Breast epithelium (tissue), 4 donors: ENCODE results near the gene RC3H2. TPM values are rescaled to one million over a fixed set of nuclear protein-coding genes. Genes with fewer than 3 reads are reported as not detected.
"Not testable (repeated sequence)": the region's sequence is repeated elsewhere in the genome, so short reads cannot be mapped to it uniquely, and the experiment has no call there.

Experiments used
- DNase-seq, 2 donors: peaks; one replicate each; pipeline ENCODE4 v3.0.0-alpha.2; 2019; ENCODE audit warnings: low spot score in 2 of 2
- H3K27ac ChIP-seq, 2 donors: fragments of 200-600 bp; sonication (generic) in 1 of 2; one replicate each; pipeline ENCODE4 v1.5.1; 2016 to 2019; ENCODE audit warnings: mild to moderate bottlenecking in 1 of 2
- H3K27me3 ChIP-seq, 2 donors: fragments of 200-600 bp; sonication (generic) in 1 of 2; one replicate each; pipeline versions ENCODE4 v1.5.1 to v1.6.0; 2017 to 2019; ENCODE audit warnings: control low read depth in 1 of 2, mild to moderate bottlenecking in 1 of 2
- H3K36me3 ChIP-seq: fragments of 200-600 bp; one replicate; pipeline ENCODE4 v1.5.1; 2019
- H3K4me1 ChIP-seq, 2 donors: fragments of 200-600 bp; sonication (generic); one replicate each; pipeline ENCODE4 v1.5.1; 2016 to 2019; ENCODE audit warnings: control low read depth in 1 of 2
- H3K4me3 ChIP-seq, 3 donors: fragments of 200-600 bp; sonication (generic); 1 replicate in 2 of 3; 2 replicates in 1 of 3; pipeline ENCODE4 v1.5.1; 2016 to 2019; ENCODE audit warnings: mild to moderate bottlenecking in 3 of 3, moderate library complexity in 2 of 3
- H3K9me3 ChIP-seq, 2 donors: fragments of 200-600 bp; sonication (generic) in 1 of 2; one replicate each; pipeline ENCODE4 v1.5.1; 2016 to 2019; ENCODE audit warnings: control low read depth in 1 of 2
- CTCF ChIP-seq, 3 donors: fragments of 450-650 bp; IDR thresholded peaks; one replicate each; pipeline ENCODE4 v1.5.1; 2016 to 2017; ENCODE audit warnings: antibody characterized with exemption in 3 of 3, mild to moderate bottlenecking in 3 of 3, moderate library complexity in 3 of 3
- POLR2A ChIP-seq: fragments of 450-650 bp; IDR thresholded peaks from one replicate; pipeline ENCODE4 v1.6.1; 2016; ENCODE audit warnings: antibody characterized with exemption, mild to moderate bottlenecking, moderate library complexity
- POLR2AphosphoS5 ChIP-seq, 3 donors: sonication (generic); formaldehyde crosslinking; IDR thresholded peaks; one replicate each; pipeline ENCODE4 v1.6.1; 2017; ENCODE audit warnings: antibody characterized with exemption in 3 of 3
- intact Hi-C: fragments of 100-400 bp; cut with DNase I; formaldehyde crosslinking; loops from one replicate; pipeline ENCODE4 v1.15.1; 2023; ENCODE audit warnings: low total_unique reads
- total RNA-seq, 3 donors: library from RNA; depleted of rRNA; stranded (reverse); fragments of >200 nt; gene quantifications; one replicate each; pipeline ENCODE4 v1.1.0, GENCODE V29; 2016

RC3H2 gene
- total RNA-seq, 3 donors from 2014 or later: 38.6 to 44.6 (median 41.6) TPM

GRCh38 chr9:122866079-122866478, 39.1 kb downstream of the RC3H2 start:
- H3K4me3 ChIP-seq: no peak overlapping the region
- H3K9me3 ChIP-seq: no peaks in the 10 kb centered on the region
- H3K27ac ChIP-seq: no peak overlapping the region
- intact Hi-C loops: no loop called here
- H3K27me3 ChIP-seq: no peaks in the 10 kb centered on the region
- H3K36me3 ChIP-seq: peaks cover 3% of the 10 kb centered on the region
- no peak for TF ChIP-seq POLR2AphosphoS5 (IDR thresholded peaks at IDR 0.05)
- no peak for TF ChIP-seq CTCF (IDR thresholded peaks at IDR 0.05)
- no peak for TF ChIP-seq POLR2A
- no peaks in the 10 kb centered on the region for H3K4me1 ChIP-seq
- no peak for DNase-seq

GRCh38 chr9:122865300-122865699, 39.9 kb downstream of the RC3H2 start:
- H3K27me3 ChIP-seq: no peaks in the 10 kb centered on the region
- H3K9me3 ChIP-seq: no peaks in the 10 kb centered on the region
- no peaks in the 10 kb centered on the region for H3K4me1 ChIP-seq
- intact Hi-C loops: no loop called here
- no peak overlapping the region for H3K27ac ChIP-seq
- no peak overlapping the region for H3K4me3 ChIP-seq
- no peak for DNase-seq
- TF ChIP-seq POLR2AphosphoS5 (IDR thresholded peaks at IDR 0.05) (no peak), CTCF (IDR thresholded peaks at IDR 0.05) (no peak), POLR2A (no peak)
- no peaks in the 10 kb centered on the region for H3K36me3 ChIP-seq

- no peak overlapping the region for H3K4me3 ChIP-seq
- H3K9me3 ChIP-seq: no peaks in the 10 kb centered on the region
- DNase-seq: no peak
- H3K27ac ChIP-seq: no peak overlapping the region
- no peaks in the 10 kb centered on the region for H3K27me3 ChIP-seq
- intact Hi-C loops: no loop called here
- TF ChIP-seq CTCF (IDR thresholded peaks at IDR 0.05) (no peak), POLR2A (no peak), POLR2AphosphoS5 (IDR thresholded peaks at IDR 0.05) (no peak)
- H3K4me1 ChIP-seq: no peaks in the 10 kb centered on the region
- H3K36me3 ChIP-seq: no peaks in the 10 kb centered on the region
Measured at GRCh38 chr9:122863407-122863806, 41.8 kb downstream of the RC3H2 start.

- Histone ChIP-seq H3K4me3 (no peak overlapping the region), H3K27me3 (no peaks in the 10 kb centered on the region), H3K36me3 (no peaks in the 10 kb centered on the region), H3K4me1 (no peaks in the 10 kb centered on the region), H3K9me3 (no peaks in the 10 kb centered on the region), H3K27ac (no peak overlapping the region)
- no peak for TF ChIP-seq CTCF (IDR thresholded peaks at IDR 0.05)
- intact Hi-C loops: no loop called here
- DNase-seq: no peak
Measured at GRCh38 chr9:122860319-122861142, 44.6 kb downstream of the RC3H2 start.

GRCh38 chr9:122857815-122858214, 47.3 kb downstream of the RC3H2 start:
- no peaks in the 10 kb centered on the region for H3K27me3 ChIP-seq
- H3K4me1 ChIP-seq: no peaks in the 10 kb centered on the region
- H3K9me3 ChIP-seq: no peaks in the 10 kb centered on the region
- H3K36me3 ChIP-seq: peaks cover 4% of the 10 kb centered on the region
- TF ChIP-seq CTCF (IDR thresholded peaks at IDR 0.05): no peak
- no peak for TF ChIP-seq POLR2A
- no peak for TF ChIP-seq POLR2AphosphoS5 (IDR thresholded peaks at IDR 0.05)
- intact Hi-C loops: no loop called here
- DNase-seq: no peak
- H3K27ac ChIP-seq: no peak overlapping the region
- no peak overlapping the region for H3K4me3 ChIP-seq

- H3K27me3 ChIP-seq, H3K4me3 ChIP-seq, H3K36me3 ChIP-seq, intact Hi-C loops, H3K4me1 ChIP-seq, DNase-seq, H3K9me3 ChIP-seq, H3K27ac ChIP-seq: not testable (repeated sequence)
Measured at GRCh38 chr9:122852085-122852786, 52.9 kb downstream of the RC3H2 start.
